Sciatic nerve (tissue), 2 donors: ENCODE results near the gene PHOX2A. TPM values are rescaled to one million over a fixed set of nuclear protein-coding genes. Genes with fewer than 3 reads are reported as not detected.

Experiments used
- ATAC-seq: fragments of 200-7000 bp; cut with Tn5 transposase; one replicate; pipeline ENCODE4 v1.9.1; 2020; ENCODE audit warnings: mild to moderate bottlenecking, moderate library complexity
- DNase-seq: peaks from one replicate; pipeline ENCODE4 v3.0.0-alpha.2; 2020; ENCODE audit warnings: low spot score
- intact Hi-C: fragments of 100-400 bp; cut with DNase I; formaldehyde crosslinking; loops from one replicate; pipeline ENCODE4 v1.14.2; 2022
- total RNA-seq: library from RNA; stranded (reverse); fragmentation: NEBNext Ultra II Directional; extraction: Animal tissue kit (Norgen Biotek cat#: 25700); gene quantifications from one replicate; pipeline ENCODE4 v1.2.1, GENCODE V29; 2021
- donor health status: DM: no; HTN: no; CAD: no.
- donor health status: DM: no; HTN: no; CAD: no.

The PHOX2A gene
- total RNA-seq, 1 donor from 2014 or later, result not detected

DNA sequence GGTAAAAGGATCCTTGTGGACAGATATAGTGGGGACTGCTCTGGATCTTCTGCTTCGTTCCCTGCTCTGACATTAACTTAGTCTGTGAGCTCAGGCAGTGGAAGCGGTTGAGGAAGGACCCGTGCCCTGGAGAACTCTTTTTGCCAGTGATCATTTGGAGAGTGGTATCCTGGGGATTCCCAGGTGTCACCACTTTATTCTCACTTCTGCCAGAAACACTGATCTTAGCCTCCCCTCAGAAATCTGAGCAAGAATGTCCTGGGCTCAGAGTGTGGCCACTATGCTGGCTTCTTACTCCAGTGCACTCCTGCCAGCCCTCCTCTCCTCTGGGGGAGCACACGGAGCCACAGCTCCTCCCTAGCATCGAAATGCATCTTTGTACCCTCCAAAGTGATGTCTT is 7.6 kb upstream of the PHOX2A start:
- ATAC-seq, result no peak

GRCh38 chr11:72250661-72251464 is 6.9 kb upstream of the PHOX2A start:
- intact Hi-C loops, result no loop called here
- DNase-seq (no peak), ATAC-seq (no peak)

More for the DNA sequence above, 7.6 kb upstream of the PHOX2A start:
- no peak for DNase-seq
- intact Hi-C loops, result no loop called here

GRCh38 chr11:72249961-72250360 is 6.0 kb upstream of the PHOX2A start:
- DNase-seq, result no peak
- intact Hi-C loops, result no loop called here
- ATAC-seq, result no peak

- no peak for ATAC-seq
- DNase-seq, result no peak
- intact Hi-C loops, result no loop called here
Measured at GRCh38 chr11:72247584-72247983, 3.6 kb upstream of the PHOX2A start.

DNA sequence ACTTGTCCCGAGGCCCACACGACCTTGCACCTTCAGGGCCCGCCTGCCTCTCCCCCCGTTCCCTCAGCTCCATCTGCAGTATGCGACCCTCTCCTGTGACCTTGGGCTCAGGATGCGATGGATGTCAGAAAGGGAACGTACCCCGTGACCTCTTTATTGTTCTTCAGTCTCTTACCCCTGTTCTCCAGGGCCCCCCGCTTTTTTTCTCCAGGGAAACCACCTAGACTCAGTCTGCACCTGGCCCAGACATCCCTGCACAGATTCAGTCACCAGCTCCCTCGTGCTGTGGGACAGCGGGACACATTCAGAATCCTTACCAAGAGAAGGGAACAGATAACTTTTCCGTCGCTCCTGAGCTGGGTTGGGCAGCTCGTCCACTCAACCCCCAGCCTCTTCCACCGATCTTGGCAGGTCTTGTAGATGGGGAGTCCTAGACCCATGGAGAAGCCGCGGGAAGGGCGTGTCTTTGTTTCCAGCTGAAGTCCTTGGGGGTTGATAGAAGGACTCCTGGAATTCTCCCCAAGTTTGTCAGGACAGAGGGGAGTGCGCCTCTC is 1.4 kb upstream of the PHOX2A start:
- intact Hi-C loops, result no loop called here
- ATAC-seq, result no peak
- DNase-seq, result no peak

GRCh38 chr11:72244361-72245262 is 636 bp upstream of the PHOX2A start:
- no peak for DNase-seq
- ATAC-seq, result no peak
- intact Hi-C loops, result no loop called here

DNA sequence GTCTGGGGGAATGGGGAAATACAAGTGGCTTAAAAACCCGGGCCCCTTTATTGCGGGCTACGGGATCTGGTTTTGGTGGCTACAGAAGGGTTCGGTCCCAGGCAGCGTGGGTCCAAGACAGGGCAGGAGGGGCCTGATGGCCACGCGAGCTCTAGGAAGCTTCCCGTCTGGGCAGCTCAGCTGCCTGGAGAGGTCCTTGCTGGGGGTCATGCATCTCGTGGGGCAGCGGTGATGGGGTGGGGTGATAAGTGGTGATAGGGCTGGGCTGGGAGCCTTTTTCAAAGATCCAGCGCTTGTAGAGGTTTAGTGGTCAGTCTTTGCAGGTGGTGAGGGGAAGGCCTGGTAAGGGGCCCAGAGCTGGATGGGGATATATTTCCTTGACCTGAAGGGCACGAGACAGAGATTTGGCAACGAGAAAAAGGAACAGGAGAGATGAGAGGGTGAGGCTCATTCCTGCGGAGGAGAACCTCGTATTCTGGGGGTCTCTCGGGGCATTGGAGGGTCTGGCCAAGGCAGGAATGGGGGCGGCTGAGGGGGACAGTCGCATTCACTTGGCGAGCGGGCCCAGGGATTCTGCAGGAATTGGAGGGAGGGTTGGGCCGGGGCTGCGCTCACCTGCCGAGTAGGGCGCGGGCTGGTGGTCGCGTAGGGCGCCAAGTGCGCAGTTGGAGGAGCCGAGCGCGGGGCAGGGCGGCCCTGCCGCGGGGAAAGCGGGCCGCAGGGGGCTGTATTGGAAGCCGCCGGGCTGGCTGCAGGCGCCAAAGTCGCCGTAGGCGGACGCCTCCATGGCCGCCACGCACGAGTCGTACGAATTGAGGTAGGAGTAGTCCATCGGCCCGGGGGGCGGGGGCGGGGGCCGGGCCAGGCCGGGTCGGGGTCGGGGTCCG is 560 bp downstream of the PHOX2A start:
- ATAC-seq (no peak), DNase-seq (no peak)
- intact Hi-C loops, result no loop called here

DNA sequence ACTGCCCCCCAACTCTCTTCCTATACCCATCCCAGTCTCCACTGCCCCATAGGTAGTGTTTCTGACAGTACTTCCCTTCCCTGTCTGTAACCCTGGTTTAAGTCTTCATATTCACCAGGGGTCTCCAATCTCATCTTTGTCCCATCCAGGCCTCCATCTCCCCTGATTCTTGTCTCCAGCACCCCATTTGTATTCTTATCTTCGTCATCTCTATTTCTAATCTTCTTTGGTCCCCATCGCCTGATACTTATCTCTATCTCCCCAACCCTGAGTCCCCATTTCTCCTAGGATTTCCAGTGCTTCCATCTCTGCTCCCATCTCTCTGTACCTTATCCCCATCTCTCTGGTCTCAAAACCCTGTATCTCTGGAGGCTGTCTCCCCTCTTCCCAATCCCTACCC is 1.8 kb downstream of the PHOX2A start:
- DNase-seq (no peak), ATAC-seq (no peak)
- intact Hi-C loops, result no loop called here

DNA sequence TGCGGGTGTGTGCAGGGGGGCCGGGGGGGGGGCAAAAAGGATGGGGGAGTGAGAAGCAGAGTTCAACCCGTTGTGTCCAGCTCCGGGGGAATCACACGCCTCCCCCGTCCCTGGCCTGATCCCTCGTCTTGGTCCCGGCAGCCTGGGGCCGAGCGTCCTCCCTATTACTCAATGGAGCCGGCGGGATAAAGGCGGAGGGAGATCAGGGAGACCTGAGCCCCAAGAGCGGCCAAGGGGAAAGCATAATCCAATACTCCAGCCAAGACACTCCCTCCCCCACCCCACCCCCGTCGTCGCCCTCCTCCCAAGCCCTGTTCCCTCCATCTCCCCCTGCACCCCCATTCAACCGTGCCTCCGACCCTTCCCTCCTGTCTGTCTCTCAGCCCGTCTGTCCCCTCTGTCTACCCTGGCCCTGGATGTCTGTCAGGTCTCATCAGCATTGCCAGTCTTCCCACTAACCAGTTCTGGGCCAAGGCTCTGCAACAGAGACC is 2.6 kb downstream of the PHOX2A start:
- no peak for ATAC-seq
- intact Hi-C loops, result no loop called here
- DNase-seq, result no peak

DNA sequence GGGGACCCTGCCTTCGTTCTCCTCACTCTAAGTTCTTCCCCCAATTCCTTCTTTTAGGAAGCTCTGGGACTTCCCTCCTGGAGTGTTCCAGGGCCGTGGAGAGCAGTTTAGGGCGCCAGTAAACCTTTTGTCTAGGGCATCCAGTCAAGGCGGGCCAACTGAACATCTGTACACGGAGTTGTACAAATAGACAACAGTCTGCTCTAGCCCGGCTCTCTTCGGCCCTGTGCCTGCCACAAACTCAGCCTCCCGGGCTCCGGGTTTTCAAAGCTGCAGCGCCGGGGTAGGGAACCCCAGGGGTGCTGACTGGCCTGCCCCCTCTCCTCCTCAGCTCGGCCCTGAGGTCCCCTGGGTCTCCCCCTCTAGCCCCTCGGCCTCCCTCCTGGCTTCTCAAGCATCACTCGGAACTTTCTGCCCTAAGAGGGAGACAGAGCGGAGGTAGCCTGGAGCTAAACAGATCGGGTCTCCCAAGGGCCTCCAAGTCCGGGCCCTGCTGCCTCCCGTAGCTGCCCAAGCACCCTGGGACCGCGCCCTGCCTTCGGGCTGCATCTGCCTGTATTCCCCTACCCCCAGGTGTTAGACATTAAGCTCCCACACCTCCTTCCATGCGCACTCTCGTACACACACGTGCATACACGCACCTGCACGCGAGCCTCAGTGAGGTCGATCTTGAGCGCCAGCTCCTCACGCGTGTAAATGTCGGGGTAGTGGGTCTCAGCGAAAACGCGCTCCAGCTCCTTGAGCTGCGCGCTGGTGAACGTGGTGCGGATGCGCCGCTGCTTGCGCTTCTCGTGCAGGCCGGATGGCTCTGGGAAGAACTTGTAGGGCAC is 3.3 kb downstream of the PHOX2A start:
- intact Hi-C loops, result no loop called here
- no peak for DNase-seq
- peak; percentile 35 for ATAC-seq

- peak; percentile 51 for ATAC-seq
- intact Hi-C loops, result no loop called here
- DNase-seq, result peak; percentile 78
Measured at GRCh38 chr11:72239849-72240460, 4.0 kb downstream of the PHOX2A start.

DNA sequence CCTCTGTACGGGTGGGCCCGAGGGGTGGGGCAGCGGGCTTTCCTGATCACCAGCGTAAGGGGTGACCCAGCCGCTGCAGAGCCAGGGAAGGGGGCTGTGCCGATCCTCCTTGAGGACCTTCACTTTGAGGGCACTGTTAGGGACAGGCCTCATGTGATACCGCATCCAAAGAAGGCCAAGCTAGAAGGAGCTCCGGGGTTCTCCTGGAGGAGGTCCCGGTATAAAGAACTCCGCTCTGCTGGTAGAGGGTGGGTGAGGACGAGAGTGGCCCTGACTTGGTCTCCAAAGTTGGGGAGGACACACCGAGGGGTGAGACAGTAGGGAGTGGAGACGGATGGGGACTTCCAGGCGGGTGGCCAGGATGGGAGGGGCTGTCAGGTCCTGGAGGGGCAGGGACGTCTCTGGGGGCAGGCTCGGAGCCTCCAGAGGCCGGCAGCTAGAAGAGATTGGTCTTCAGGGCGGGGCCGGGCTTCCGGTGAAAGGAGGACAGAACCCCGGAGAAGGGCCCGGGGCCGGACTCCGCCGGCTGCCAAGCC is 4.6 kb downstream of the PHOX2A start:
- intact Hi-C loops, result no loop called here
- ATAC-seq (peak; percentile 6), DNase-seq (no peak)

- no peak for DNase-seq
- intact Hi-C loops, result no loop called here
- ATAC-seq, result no peak
Measured at GRCh38 chr11:72238492-72239312, 5.3 kb downstream of the PHOX2A start.

DNA sequence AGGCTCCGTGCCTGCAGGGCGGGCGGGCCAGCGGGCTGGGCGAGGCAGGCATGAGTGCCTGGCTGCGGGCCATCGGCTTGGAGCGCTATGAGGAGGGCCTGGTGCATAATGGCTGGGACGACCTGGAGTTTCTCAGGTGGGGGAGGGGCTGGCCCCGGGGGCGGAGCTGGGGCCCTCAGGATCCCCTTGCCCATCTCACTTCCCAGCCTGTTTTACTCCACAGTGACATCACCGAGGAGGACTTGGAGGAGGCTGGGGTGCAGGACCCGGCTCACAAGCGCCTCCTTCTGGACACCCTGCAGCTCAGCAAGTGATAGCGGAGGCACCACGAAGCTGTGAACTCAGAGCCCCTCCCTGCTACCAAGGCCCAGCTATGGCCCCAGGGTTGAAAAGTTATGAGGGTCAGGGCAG is 5.9 kb downstream of the PHOX2A start:
- ATAC-seq, result peak; percentile 51
- intact Hi-C loops, result no loop called here
- no peak for DNase-seq

DNA sequence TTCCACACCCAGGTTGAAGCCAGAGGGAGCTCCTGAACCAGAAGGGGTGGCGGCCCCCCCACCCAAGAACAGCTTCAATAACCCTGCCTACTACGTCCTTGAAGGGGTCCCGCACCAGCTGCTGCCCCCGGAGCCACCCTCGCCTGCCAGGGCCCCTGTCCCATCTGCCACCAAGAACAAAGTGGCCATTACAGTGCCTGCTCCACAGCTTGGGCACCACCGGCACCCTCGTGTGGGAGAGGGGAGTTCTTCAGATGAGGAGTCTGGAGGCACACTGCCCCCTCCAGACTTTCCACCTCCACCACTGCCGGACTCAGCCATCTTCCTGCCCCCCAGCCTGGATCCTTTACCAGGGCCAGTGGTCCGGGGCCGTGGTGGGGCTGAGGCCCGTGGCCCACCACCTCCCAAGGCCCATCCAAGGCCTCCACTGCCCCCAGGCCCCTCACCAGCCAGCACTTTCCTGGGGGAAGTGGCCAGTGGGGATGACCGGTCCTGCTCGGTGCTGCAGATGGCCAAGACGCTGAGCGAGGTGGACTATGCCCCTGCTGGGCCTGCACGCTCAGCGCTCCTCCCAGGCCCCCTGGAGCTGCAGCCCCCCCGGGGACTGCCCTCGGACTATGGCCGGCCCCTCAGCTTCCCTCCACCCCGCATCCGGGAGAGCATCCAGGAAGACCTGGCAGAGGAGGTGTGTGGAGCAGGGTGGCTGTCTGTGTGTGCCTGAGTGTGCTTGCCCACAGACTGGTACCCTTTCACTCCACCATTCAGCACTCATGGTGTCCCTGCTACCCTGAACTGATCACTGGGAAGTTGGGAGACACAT is 6.7 kb downstream of the PHOX2A start:
- intact Hi-C loops, result no loop called here
- peak; percentile 3 for ATAC-seq
- no peak for DNase-seq

DNA sequence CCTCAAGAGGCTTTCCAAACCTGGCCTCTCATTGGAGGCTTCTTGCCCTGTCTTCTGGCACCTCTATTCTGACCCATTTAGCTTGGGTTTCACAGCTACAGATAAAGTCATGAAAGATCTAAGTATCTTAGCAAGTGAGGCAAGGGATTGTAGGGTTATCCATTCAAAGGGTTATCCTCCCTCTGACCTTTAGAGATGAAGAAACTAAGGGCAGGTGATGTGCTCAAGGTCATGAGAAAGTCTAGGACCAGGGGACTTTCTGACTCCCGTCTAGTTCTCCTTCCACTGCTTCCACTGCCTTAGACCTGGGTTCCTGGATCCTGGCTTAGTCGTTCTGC is 7.2 kb downstream of the PHOX2A start:
- intact Hi-C loops, result no loop called here
- DNase-seq, result no peak
- ATAC-seq, result no peak
